WTC11 (cell line): ENCODE results near the gene KIDINS220.

ENCODE experiments used
- AFF4 ChIP-seq: sonication (generic); formaldehyde crosslinking; IDR thresholded peaks from 2 replicates; pipeline ENCODE4 v1.8.1; 2023; ENCODE audit warnings: mild to moderate bottlenecking, missing genetic modification reagents, borderline replicate concordance
- ATF3 ChIP-seq: sonication (generic); formaldehyde crosslinking; conservative IDR thresholded peaks from 2 replicates; pipeline ENCODE4 v1.8.1; 2022; ENCODE audit warnings: mild to moderate bottlenecking, missing genetic modification reagents
- CREB1 ChIP-seq: sonication (generic); formaldehyde crosslinking; IDR thresholded peaks from 2 replicates; pipeline ENCODE4 v1.8.0; 2023; ENCODE audit warnings: mild to moderate bottlenecking, missing genetic modification reagents
- CTCF ChIP-seq: fragments of 200-600 bp; IDR thresholded peaks from 2 replicates; pipeline ENCODE4 v1.8.0; 2022; ENCODE audit warnings: antibody characterized with exemption
- FOXP4 ChIP-seq: sonication (generic); formaldehyde crosslinking; IDR thresholded peaks from 2 replicates; pipeline ENCODE4 v1.8.0; 2022; ENCODE audit warnings: mild to moderate bottlenecking, missing genetic modification reagents
- GABPB1 ChIP-seq: sonication (generic); formaldehyde crosslinking; IDR thresholded peaks from 2 replicates; pipeline ENCODE4 v1.8.1; 2023; ENCODE audit warnings: mild to moderate bottlenecking, missing genetic modification reagents
- JAZF1 ChIP-seq: fragments of 250-450 bp; sonication (Bioruptor Pico); IDR thresholded peaks from 2 replicates; pipeline ENCODE4 v1.9.0; 2021; ENCODE audit warnings: moderate library complexity, mild to moderate bottlenecking, inconsistent platforms
- JUN ChIP-seq: sonication (generic); formaldehyde crosslinking; IDR thresholded peaks from 2 replicates; pipeline ENCODE4 v1.8.0; 2023; ENCODE audit warnings: mild to moderate bottlenecking, missing genetic modification reagents
- STAT6 ChIP-seq: sonication (generic); formaldehyde crosslinking; conservative IDR thresholded peaks from 2 replicates; pipeline ENCODE4 v1.8.1; 2023; ENCODE audit warnings: mild to moderate bottlenecking, low read depth, missing genetic modification reagents, moderate library complexity
- TEAD4 ChIP-seq: sonication (generic); formaldehyde crosslinking; IDR thresholded peaks from 2 replicates; pipeline ENCODE4 v1.8.0; 2022; ENCODE audit warnings: mild to moderate bottlenecking, missing genetic modification reagents
- USF1 ChIP-seq: sonication (generic); formaldehyde crosslinking; IDR thresholded peaks from 2 replicates; pipeline ENCODE4 v1.8.0; 2022; ENCODE audit warnings: mild to moderate bottlenecking, missing genetic modification reagents
- ZNF317 ChIP-seq: sonication (generic); formaldehyde crosslinking; IDR thresholded peaks from 2 replicates; pipeline ENCODE4 v1.8.1; 2023; ENCODE audit warnings: low read depth, mild to moderate bottlenecking, moderate library complexity, missing genetic modification reagents, borderline replicate concordance
- TF ChIP-seq, protein P1 (sequence below): sonication (generic); formaldehyde crosslinking; IDR thresholded peaks from 2 replicates; pipeline ENCODE4 v1.8.1; 2023; ENCODE audit warnings: mild to moderate bottlenecking, missing genetic modification reagents
- TF ChIP-seq, protein P2 (sequence below): sonication (generic); formaldehyde crosslinking; IDR thresholded peaks from 2 replicates; pipeline ENCODE4 v1.8.1; 2023; ENCODE audit warnings: mild to moderate bottlenecking, missing genetic modification reagents, moderate library complexity

GRCh38 chr2:8693157-8693821 lies 144.1 kb downstream of the KIDINS220 start:
- no peak for TF ChIP-seq GABPB1 (CRISPR knock-in tag)
- no peak for TF ChIP-seq AFF4 (CRISPR knock-in tag)
- no peak for TF ChIP-seq ATF3 (CRISPR knock-in tag)
- TF ChIP-seq JAZF1 (CRISPR knock-in tag), result no peak
- peak; percentile 65 for TF ChIP-seq CTCF
- TF ChIP-seq CREB1, result no peak
- TF ChIP-seq, protein P1, sequence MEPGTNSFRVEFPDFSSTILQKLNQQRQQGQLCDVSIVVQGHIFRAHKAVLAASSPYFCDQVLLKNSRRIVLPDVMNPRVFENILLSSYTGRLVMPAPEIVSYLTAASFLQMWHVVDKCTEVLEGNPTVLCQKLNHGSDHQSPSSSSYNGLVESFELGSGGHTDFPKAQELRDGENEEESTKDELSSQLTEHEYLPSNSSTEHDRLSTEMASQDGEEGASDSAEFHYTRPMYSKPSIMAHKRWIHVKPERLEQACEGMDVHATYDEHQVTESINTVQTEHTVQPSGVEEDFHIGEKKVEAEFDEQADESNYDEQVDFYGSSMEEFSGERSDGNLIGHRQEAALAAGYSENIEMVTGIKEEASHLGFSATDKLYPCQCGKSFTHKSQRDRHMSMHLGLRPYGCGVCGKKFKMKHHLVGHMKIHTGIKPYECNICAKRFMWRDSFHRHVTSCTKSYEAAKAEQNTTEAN, result no peak
- TF ChIP-seq, protein P2, sequence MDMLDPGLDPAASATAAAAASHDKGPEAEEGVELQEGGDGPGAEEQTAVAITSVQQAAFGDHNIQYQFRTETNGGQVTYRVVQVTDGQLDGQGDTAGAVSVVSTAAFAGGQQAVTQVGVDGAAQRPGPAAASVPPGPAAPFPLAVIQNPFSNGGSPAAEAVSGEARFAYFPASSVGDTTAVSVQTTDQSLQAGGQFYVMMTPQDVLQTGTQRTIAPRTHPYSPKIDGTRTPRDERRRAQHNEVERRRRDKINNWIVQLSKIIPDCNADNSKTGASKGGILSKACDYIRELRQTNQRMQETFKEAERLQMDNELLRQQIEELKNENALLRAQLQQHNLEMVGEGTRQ (CRISPR knock-in tag), result no peak
- no peak for TF ChIP-seq USF1 (CRISPR knock-in tag)
- no peak for TF ChIP-seq ZNF317
- TF ChIP-seq STAT6 (CRISPR knock-in tag), result no peak
- no peak for TF ChIP-seq JUN (CRISPR knock-in tag)
- TF ChIP-seq TEAD4 (CRISPR knock-in tag), result no peak
- TF ChIP-seq FOXP4 (CRISPR knock-in tag), result no peak
